Omental fat pad (tissue), 4 donors: Measurements from ENCODE around the gene FASN. TPM values are rescaled to one million over a fixed set of nuclear protein-coding genes. Genes with fewer than 3 reads are reported as not detected.

Experiments used
- ATAC-seq: fragments of 150-250 bp; one replicate; pipeline ENCODE4 v1.9.1; 2016; ENCODE audit warnings: mild to moderate bottlenecking, moderate library complexity; ENCODE audit not compliant: low FRiP score
- DNase-seq: peaks from one replicate; pipeline ENCODE4 v3.0.0-alpha.2; 2019; ENCODE audit warnings: low spot score
- total RNA-seq, 4 donors: library from RNA; depleted of rRNA; stranded (reverse); fragments of >200 nt; gene quantifications; one replicate each; pipeline ENCODE4 v1.1.0, GENCODE V29; 2016
- TF ChIP-seq, protein P1 (sequence below), 3 donors: fragments of 450-650 bp; IDR thresholded peaks; one replicate each; pipeline ENCODE4 v1.5.1; 2016 to 2017; ENCODE audit warnings: antibody characterized with exemption in 3 of 3, mild to moderate bottlenecking in 3 of 3, moderate library complexity in 2 of 3

FASN gene
- total RNA-seq, 4 donors from 2014 or later = 313 to 1,522 (median 467) TPM

DNA sequence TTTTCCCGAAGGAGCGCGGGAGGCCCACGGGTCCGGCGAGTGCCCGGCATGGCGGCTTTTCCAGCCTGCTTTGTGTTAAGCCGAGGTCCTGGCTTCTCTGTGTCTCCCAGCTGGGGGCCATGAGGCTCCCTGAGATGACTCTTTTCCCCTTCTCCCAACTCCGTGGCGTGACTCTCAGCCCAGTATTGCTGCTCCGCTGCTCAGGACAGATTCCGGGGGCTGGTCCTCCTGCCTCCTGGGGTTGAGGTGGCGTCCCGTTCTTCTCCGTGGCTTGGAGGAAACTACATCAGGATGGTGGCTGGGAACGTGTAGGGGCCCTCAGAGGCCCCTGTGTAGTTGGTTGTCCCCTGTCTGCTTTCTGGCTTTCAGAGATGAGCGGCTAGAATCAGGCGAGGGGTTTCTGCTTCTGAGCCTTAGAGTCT is 45.4 kb downstream of the FASN start:
- TF ChIP-seq, protein P1, sequence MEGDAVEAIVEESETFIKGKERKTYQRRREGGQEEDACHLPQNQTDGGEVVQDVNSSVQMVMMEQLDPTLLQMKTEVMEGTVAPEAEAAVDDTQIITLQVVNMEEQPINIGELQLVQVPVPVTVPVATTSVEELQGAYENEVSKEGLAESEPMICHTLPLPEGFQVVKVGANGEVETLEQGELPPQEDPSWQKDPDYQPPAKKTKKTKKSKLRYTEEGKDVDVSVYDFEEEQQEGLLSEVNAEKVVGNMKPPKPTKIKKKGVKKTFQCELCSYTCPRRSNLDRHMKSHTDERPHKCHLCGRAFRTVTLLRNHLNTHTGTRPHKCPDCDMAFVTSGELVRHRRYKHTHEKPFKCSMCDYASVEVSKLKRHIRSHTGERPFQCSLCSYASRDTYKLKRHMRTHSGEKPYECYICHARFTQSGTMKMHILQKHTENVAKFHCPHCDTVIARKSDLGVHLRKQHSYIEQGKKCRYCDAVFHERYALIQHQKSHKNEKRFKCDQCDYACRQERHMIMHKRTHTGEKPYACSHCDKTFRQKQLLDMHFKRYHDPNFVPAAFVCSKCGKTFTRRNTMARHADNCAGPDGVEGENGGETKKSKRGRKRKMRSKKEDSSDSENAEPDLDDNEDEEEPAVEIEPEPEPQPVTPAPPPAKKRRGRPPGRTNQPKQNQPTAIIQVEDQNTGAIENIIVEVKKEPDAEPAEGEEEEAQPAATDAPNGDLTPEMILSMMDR (IDR thresholded peaks at IDR 0.05) = no peak
- DNase-seq = no peak
- ATAC-seq = no peak

DNA sequence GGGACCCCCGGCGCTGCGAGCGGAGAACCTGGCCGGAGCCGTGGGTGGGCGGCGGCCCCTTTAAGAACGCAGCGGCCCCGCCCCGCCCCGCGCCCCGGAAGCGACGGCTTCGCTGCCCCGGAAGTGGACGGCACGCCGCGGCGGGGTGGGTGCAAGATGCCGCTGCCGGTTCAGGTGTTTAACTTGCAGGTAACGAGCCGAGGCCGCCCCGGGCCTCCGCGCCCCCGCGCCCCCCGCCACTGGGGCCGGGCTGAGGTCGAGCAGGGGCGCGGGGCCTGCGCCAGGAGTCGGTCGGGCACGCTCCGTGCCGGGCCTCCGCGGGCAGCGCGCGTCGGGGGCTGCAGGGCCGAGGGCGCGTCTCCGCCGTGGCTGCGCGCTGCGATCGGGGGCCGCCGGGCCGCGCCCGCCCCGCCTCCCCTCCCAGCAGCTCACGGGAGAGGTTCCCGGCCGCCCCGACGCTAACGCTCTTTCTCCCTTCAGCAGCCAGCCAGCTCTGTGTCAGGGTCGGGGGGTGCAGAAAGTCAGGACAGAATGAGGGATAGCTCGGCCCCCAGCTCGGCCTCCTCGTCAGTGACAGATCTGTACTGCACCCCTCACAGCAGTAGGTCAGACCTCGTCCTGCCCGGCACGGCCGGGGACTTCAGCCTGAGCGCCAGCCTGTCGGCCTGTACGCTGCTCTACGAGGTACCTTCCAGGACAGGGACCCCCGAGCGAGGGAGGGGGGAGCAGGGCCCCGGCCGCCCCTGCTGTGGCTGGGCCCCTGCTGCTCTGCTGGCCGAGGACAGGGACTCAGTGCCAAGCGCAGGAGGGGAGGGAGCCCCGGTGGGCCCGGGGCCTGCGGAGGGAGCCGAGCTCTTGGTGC is 46.0 kb downstream of the FASN start, which contains the start of the genes GPS1 and RFNG:
Gene GPS1, plus strand, starts transcription at position 123 of the 862 bp plus-strand sequence. Its CDS starts 34 bp downstream, at position 157.
Gene RFNG, minus strand, starts transcription at position 36 of the 862 bp plus-strand sequence. CDS start 45 bp downstream, outside the sequence.
- DNase-seq (no peak), ATAC-seq (peak; percentile 57)
- TF ChIP-seq, protein P1 (IDR thresholded peaks at IDR 0.05) = no peak

DNA sequence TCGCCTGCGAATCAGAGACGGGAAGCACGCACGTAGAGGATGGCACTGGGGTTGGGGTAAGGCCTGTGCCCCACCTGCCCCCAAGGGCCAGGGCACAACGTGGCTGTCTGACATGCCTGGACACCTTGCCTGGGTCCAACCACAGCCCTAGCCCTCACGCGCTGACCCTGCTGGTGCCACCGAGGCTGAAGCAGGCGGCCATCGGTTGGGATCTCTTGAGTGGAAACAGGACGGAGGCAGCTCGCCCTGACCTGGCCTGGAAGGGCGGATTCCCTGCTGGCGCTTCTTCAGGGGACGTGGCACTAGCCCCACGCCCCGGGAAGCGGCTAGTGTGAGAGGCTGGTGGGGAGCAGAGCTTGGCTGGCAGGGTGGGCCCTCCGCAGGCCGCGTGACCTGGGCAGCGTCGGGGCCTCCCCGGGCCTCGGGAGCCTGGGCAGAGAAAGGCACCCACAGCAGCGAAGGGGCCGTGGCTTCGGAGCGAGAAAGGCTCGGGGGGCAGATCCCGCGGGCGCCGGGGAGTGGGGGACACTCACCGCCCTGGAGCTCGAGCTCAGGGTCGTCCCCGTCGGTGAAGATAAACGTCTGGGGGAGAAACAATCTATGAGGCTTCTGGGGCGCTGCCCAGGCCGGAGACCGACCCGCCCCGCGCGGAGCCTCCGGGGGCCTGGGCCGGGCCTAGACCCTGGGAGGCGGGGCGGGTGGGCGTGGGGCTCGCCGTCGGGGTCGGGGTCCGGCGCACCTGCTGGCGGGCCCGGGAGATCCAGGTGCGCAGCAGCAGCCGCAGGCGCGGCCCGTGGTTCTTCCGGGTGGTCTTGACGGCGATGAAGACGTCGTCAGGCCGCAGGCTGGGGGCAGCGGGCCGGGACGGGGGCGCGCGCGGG is 47.0 kb downstream of the FASN start:
- DNase-seq (no peak), ATAC-seq (peak; percentile 21)
- TF ChIP-seq, protein P1 (IDR thresholded peaks at IDR 0.05) = no peak

DNA sequence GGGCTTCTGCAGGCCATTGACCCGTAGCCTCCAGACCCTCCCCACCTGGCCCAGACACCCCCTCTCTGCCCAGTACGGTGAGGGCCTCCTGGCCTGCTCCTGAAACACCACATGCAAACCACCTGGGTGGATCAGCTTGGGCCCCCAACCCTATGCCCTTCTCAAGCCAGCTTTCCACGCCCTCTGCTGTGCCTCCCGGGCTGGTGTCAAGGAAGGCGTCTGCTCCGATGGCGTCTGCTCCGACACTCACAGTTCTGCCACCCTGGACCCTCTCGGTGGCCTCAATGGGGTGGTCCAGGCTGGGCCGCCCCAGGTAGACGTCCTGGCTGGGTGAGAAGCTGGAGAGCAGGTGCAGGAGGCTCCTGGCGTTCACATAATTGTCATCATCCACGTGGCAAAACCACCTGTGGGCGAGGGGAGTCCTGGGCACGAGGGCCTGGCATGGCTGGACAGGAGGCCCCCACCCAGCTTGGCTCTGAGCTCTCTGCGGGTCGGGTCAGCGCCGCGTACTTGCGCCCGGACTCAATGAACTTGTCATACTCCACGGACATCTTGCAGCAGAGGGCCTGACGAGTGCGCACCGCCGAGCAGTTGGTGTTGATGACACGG is 47.8 kb downstream of the FASN start:
- DNase-seq (no peak), ATAC-seq (no peak)
- TF ChIP-seq, protein P1 (IDR thresholded peaks at IDR 0.05) = no peak

DNA sequence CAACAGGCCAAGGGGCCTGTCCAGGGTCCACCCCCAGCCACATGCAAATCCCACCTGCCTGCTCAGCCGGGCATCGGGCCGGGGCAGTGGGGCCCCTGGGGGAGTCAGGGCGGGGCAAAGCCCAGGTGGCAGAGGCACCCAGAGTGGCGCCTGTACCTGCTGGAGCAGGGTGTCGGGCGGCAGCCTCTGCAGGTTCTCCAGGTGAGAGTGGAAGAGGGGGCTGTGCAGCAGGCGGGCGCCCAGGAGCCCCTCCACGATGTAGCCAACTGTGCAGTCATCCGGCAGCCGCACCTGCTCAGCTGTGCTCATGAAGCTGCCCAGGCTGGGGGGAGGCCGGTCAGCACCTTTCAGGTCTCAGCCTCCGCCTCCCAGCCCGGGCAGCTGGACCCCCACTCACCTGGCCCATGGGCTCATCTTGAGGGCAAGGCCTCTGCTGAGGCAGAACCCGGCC is 48.5 kb downstream of the FASN start:
- DNase-seq (no peak), ATAC-seq (no peak)

DNA sequence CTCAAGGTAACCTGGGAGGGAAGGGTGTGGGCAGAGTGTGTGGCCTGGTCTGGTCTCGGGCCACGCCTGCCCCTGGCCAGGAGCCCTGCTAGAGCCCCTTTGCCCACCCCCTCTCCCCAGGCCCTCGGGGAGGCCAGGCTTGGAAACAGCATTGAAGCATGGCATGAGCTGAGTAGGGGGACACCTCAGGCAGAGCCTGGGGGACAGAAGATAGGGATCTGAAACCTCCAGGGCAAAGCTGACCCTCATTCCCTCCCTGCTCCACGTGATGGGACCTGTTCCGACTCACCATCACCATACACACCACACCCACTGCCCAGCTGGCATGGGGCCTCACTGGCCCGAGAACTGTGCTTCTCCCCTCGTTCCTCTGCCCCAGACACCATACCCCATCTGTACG is 48.9 kb downstream of the FASN start:
- no peak for ATAC-seq

More for the DNA sequence above, 48.5 kb downstream of the FASN start:
- TF ChIP-seq, protein P1 (IDR thresholded peaks at IDR 0.05) = no peak

More for the DNA sequence above, 48.9 kb downstream of the FASN start:
- DNase-seq = no peak
- TF ChIP-seq, protein P1 (IDR thresholded peaks at IDR 0.05) = no peak
